GM08714 (cell line): ENCODE data around the gene NDUFB11.
A peak's percentile ranks its signal among the peaks of the same experiment; 100 is the strongest.

Experiments
- H3K4me3 ChIP-seq: fragments of 200-500 bp; sonication (Bioruptor generic); 2 replicates; pipeline ENCODE4 v1.5.1; 2014; ENCODE audit warnings: mild to moderate bottlenecking, low read length, inconsistent platforms
- ZNF274 ChIP-seq: IDR thresholded peaks from 2 replicates; pipeline ENCODE4 v1.6.1; 2012; ENCODE audit warnings: mild to moderate bottlenecking, low read depth, low read length

Gene NDUFB11

DNA sequence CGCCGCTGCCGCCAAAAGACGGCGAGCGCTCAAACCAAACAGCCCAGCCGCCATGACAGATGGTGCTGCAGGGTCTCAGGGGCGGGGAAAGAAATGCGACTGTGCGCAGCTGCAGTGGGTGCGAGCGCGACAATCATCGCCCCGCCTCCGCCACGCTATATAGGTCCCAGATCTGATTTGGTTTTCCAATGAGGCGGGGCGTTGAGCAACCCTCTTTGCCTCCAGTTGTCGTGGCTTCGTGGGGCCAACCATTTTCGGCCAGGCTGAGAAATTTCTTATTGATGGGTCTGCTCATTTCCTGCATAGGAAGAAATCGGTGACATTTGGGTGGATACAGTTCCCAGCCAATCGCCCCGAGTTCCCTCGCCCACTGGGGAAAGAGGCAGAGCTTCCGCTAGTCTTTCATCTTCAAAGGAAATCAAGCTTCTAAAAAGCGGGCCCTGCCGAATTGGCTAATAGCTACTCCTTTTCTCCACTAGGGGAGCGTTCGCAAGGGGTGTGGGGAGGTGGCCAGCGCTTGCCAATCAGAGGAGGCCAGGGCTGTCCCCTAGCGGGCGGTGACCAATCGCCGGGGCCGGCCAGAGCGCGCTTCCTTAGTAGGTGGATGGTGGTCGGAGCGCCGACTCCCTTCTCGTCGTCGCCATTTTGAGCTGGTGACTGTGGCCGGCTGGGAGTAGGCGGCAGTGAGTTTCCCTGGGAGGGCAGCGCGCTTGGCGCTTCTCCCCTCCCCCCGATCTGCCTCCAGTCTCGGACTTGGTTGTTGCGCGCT lies at the start of gene NDUFB11, which contains the start of gene RBM10:
TSS of gene NDUFB11 (minus strand) at position 77 of the 769 bp plus-strand sequence. CDS start at position 54, 23 bp downstream.
TSS of gene RBM10 (plus strand) at position 596 of the 769 bp plus-strand sequence. CDS start 2,261 bp downstream, outside the sequence.
- no peak for TF ChIP-seq ZNF274
- peak within 1 kb of the TSS; percentile 89 for H3K4me3 ChIP-seq

DNA sequence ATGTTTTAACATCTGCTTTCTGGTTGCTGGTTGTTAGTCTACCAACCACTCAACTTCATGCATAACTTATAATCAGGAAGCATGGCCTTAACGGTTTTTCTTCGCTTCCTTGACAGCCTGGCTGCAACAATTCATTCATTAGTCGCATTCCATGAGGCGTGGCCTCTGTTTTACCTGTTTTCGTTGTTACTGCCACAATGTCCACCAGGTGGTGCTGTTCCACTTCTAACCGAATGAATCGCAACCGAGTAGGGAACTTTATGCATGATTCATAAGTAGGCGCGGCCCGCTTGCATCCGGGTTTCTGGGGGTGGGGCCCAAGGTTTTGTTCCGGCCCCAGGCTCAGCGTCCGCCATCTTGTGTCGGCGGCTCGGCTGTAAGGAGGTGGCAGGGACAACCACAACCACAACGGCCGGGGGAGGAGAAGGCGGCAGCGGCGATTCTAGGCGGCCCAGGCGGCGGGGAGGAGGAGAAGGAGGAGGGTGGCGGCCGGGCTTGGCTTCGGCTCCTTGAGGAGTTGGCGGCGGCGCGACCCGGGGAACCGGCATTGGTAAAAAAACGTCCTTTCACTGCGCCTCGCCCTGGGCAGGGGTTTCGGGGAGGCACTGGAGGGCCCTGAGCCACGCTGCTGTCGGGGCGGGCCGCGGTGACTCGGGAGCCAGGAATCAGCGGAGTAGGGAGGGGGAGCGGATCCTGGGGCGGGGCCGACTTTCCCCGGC lies 49.1 kb upstream of the NDUFB11 start, which contains the start of gene UBA1:
TSS of gene UBA1 (plus strand) at position 355 of the 719 bp plus-strand sequence. CDS start 4,974 bp downstream, outside the sequence.
- no peak for TF ChIP-seq ZNF274

DNA sequence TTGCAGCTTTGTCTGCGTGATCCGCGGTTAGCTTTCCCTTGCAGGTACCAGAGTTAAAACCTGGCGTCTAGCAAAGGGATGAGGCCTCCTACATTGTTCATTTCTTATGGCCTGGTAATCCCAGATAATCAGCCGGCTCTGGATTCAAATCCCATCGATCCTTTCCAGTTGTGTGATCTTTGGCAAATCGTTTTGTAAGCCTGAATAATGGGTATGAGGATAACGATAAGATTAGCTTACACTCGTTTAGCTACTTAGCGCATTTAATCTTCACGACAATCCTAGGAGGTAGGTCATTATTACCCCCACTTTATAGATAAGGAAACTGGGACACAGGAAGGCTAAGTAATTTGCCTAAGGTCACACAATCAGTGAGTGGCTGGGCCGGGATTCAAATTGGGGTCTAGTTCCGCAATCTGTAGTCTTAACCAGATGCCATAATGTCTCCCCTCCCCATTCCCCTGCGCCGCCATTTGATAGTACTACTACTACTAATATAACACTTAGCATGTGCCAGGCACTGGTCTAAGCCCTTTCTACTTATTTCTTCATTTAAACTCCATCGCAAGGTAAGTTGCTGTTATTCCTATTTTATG lies 47.4 kb upstream of the NDUFB11 start:
- peak overlapping the region; percentile 71 for H3K4me3 ChIP-seq
- no peak for TF ChIP-seq ZNF274

More for the DNA sequence above, 49.1 kb upstream of the NDUFB11 start, which contains the start of gene UBA1:
- peak within 1 kb of the TSS; percentile 90 for H3K4me3 ChIP-seq

- H3K4me3 ChIP-seq, result peak overlapping the region; percentile 71
- TF ChIP-seq ZNF274, result no peak
Measured at GRCh38 chrX:47191331-47191730, 46.8 kb upstream of the NDUFB11 start.

DNA sequence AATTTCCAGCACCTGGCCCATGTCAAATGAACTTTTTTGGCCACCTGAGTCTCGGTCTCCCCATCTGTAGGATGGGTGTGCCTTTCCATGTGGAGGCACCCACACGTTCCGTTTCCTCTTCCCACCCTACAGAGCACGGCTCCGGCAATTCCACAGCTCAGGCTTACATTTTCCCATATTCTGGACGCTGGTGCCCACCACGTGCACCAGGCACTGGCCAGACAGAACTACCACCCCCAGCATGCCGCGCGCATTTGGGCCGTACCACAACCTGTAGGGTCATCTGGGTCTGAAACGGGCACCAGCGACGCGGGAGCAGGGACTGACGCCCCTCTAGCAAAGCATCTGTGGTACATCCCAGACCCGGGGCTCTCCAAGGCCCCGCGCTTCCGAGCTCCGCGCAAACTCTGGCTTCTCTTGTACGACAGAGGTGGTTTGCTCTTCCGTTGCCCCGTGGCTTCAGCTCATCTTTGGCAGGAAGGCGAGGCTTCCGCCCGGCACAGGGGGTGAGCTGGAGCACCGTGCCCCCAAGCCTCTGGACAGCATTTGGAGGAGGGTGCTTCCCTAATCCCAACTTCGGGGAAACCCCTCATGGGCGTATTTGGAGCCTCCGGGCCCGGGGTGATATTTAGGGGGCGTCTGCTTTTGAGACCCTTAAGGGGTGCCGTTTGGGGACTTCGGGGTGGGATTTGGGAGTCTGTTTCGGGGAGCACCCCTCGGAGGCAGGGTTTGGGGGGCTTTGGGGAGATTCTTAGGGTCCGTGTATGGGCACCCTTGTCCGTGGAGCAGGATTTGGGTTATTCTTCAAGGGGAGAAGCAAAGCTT lies 46.2 kb upstream of the NDUFB11 start:
- no peak for TF ChIP-seq ZNF274
- peak overlapping the region; percentile 71 for H3K4me3 ChIP-seq

DNA sequence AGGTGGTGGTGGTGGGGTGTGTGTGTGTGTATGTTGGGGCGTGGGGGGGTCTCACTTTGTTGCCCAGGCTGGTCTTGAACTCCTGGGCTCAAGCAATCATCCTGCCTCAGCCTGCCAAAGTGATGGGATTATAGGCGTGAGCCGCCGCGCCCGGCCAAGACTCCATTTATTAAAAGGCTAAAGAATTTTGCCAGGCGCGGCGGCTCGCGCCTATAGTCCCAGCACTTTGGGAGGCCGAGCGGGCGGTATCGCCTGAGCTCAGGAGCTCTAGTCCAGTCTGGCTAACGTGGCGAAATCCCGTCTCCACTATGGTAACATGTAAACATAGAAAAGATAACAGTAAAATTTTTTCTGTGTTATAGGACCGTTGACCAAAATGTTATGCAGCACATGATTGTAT lies 45.4 kb upstream of the NDUFB11 start:
- no peak for TF ChIP-seq ZNF274
- no peak overlapping the region for H3K4me3 ChIP-seq

DNA sequence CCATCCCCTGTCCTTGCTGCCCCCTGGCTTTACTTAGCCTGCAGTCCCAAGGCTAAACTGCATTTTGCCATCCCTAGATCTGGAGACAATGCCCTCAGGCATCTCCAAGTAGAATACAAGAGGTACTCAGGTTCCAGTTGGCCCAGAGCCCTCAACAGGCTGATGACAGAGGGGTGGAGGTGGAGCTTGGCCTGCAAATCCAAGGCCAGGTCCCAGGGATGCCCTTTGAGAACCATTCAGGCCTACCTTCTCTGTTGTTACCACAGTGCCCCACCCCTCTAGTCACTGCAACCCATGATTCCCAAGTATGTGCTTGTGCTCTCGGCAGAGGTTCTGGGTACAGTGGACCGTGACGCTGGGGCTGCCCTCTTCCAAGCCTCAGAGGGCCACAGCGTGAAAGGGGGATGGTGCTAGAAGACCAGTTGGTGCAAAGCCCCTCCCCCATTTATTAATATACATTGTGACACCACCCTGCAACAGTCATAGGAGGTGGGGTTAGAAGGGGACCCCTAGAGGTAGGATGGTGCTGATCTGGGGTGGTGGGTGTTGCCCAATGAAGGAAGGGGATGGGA lies 42.7 kb upstream of the NDUFB11 start:
- TF ChIP-seq ZNF274, result no peak
- H3K4me3 ChIP-seq, result no peak overlapping the region

DNA sequence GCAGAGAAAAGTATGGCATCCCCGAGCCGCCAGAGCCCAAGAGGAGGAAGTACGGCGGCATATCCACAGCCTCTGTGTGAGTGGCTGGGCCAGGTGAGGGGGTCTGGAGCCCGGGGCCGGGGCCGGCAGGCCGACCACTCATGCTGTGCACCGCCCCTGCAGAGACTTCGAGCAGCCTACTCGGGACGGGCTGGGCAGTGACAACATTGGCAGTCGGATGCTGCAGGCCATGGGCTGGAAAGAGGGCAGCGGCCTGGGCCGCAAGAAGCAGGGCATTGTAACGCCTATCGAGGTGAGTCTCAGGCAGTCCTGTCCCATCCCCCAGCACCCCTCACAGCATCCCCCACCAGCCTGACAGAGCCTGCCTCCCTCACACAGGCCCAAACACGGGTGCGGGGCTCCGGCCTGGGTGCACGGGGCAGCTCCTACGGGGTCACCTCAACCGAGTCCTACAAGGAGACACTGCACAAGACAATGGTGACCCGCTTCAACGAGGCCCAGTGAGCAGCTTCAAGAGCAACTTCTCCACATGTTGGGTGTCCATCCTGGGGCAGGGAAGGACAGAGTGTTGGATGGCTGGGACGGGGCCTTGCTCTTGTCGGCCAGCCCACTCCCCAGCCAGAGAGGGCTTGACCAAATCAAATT lies 41.7 kb upstream of the NDUFB11 start:
- no peak overlapping the region for H3K4me3 ChIP-seq
- TF ChIP-seq ZNF274, result no peak

DNA sequence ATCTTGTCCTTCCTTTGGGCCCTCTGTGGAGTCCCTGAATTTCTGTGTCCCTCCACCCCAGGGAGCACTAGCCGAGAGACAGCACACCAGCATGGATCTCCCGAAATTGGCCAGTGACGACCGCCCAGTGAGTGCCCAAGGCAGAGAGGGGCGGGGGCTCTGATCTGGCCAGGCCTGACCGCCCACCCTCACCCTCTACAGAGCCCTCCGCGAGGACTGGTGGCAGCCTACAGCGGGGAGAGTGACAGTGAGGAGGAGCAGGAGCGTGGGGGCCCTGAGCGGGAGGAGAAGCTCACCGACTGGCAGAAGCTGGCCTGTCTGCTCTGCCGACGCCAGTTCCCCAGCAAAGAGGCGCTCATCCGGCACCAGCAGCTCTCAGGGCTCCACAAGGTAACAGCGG lies 40.7 kb upstream of the NDUFB11 start:
- no peak overlapping the region for H3K4me3 ChIP-seq
- TF ChIP-seq ZNF274, result no peak

DNA sequence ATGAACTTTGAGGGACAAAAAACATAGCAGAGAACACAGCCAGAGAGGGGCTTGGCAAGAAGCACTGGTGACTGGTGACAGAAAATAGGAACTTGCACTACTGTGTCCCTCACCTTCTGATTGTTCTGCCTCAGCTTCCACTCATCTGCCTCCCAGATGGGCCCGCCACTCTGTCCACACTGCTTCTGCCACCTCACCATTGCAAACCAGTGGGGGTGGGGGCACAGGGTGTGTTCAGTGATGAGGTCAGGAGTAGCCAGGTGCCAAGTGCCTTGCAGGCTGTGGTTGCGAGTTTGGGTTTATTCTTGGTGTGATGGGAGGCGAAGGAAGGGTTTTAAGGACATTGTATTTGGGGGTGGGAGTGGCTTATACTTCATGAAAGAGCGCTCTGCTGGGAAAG lies 40.0 kb upstream of the NDUFB11 start:
- TF ChIP-seq ZNF274, result no peak
- H3K4me3 ChIP-seq, result no peak overlapping the region

- no peak for TF ChIP-seq ZNF274
- H3K4me3 ChIP-seq, result no peak overlapping the region
Measured at GRCh38 chrX:47182106-47182700, 37.7 kb upstream of the NDUFB11 start.

- no peak overlapping the region for H3K4me3 ChIP-seq
- no peak for TF ChIP-seq ZNF274
Measured at GRCh38 chrX:47181301-47181700, 36.8 kb upstream of the NDUFB11 start.

GRCh38 chrX:47180346-47180745 lies 35.8 kb upstream of the NDUFB11 start:
- no peak overlapping the region for H3K4me3 ChIP-seq
- no peak for TF ChIP-seq ZNF274

GRCh38 chrX:47179928-47180255 lies 35.4 kb upstream of the NDUFB11 start:
- no peak overlapping the region for H3K4me3 ChIP-seq
- no peak for TF ChIP-seq ZNF274
